ENCODE results near the gene DNAH17. TPM values are rescaled to one million over a fixed set of nuclear protein-coding genes. Genes with fewer than 3 reads are reported as not detected.

DNAH17 gene
- total RNA-seq, 3 donors from 2014 or later (not counting 1 experiment from before 2014, with no cell fraction given): 0.16 to 0.25 (median 0.24) TPM

- H3K9me3 Mint-ChIP-seq: peaks cover 0 to 3% of the 10 kb centered on the region in 2 donors
- H3K27me3 Mint-ChIP-seq (ENCODE audit: low read depth in 2 of 2): no peaks in the 10 kb centered on the region
- intact Hi-C loops (cut with micrococcal nuclease): no loop called here
- Histone ChIP-seq H3K4me3 (ENCODE audit: low read length) (no peak overlapping the region), H3K27me3 (ENCODE audit: control insufficient read depth, insufficient read depth, low read length) (no peaks in the 10 kb centered on the region), H3K9me3 (ENCODE audit: control insufficient read depth, insufficient read depth, low read length) (no peaks in the 10 kb centered on the region), H3K36me3 (ENCODE audit: control insufficient read depth, insufficient read depth, low read length) (peaks cover 9% of the 10 kb centered on the region), H3K4me1 (ENCODE audit: control insufficient read depth, insufficient read depth, low read length) (peaks cover 56% of the 10 kb centered on the region), H3K27ac (ENCODE audit: low read length) (no peak overlapping the region)
- no peak overlapping the region for H3K4me3 Mint-ChIP-seq
- ATAC-seq (peak in 2 of 3 donors; percentile 44 to 53), DNase-seq (no peak)
- H3K27ac Mint-ChIP-seq: peak overlapping the region in 1 of 2 donors; percentile 65
- whole genome bisulfite sequencing (ENCODE audit: insufficient coverage): 66% methylated on average over 15 of the region's 15 CpGs
- H3K4me1 Mint-ChIP-seq: peaks cover 30 to 53% of the 10 kb centered on the region in 2 donors
- no peaks in the 10 kb centered on the region for H3K36me3 Mint-ChIP-seq
- no peak for TF ChIP-seq CTCF (IDR thresholded peaks at IDR 0.05)
These were observed 186.8 kb downstream of the DNAH17 start for GRCh38 chr17:78390241-78391050.

GRCh38 chr17:78387977-78388941 lies 188.9 kb downstream of the DNAH17 start:
- peaks cover 48 to 64% of the 10 kb centered on the region in 2 donors for H3K4me1 Mint-ChIP-seq
- H3K9me3 Mint-ChIP-seq: peaks cover 0 to 3% of the 10 kb centered on the region in 2 donors
- Histone ChIP-seq H3K27ac (ENCODE audit: low read length) (peak overlapping the region; percentile 51), H3K9me3 (ENCODE audit: control insufficient read depth, insufficient read depth, low read length) (no peaks in the 10 kb centered on the region), H3K4me3 (ENCODE audit: low read length) (no peak overlapping the region), H3K36me3 (ENCODE audit: control insufficient read depth, insufficient read depth, low read length) (peaks cover under 1% of the 10 kb centered on the region), H3K4me1 (ENCODE audit: control insufficient read depth, insufficient read depth, low read length) (peaks cover 74% of the 10 kb centered on the region), H3K27me3 (ENCODE audit: control insufficient read depth, insufficient read depth, low read length) (no peaks in the 10 kb centered on the region)
- no peak for TF ChIP-seq CTCF (IDR thresholded peaks at IDR 0.05)
- DNase-seq (peak in 1 of 2 donors; percentile 33), ATAC-seq (peak; percentile 38 to 49 (median 47))
- intact Hi-C loops (cut with micrococcal nuclease): no loop called here
- H3K36me3 Mint-ChIP-seq: no peaks in the 10 kb centered on the region
- peak overlapping the region; percentile 27 to 74 for H3K27ac Mint-ChIP-seq
- no peaks in the 10 kb centered on the region for H3K27me3 Mint-ChIP-seq (ENCODE audit: low read depth in 2 of 2)
- 60% methylated on average over 9 of the region's 10 CpGs for WGBS (ENCODE audit: insufficient coverage)
- no peak overlapping the region for H3K4me3 Mint-ChIP-seq

- Histone ChIP-seq H3K9me3 (ENCODE audit: control insufficient read depth, insufficient read depth, low read length) (no peaks in the 10 kb centered on the region), H3K27me3 (ENCODE audit: control insufficient read depth, insufficient read depth, low read length) (no peaks in the 10 kb centered on the region), H3K4me3 (ENCODE audit: low read length) (no peak overlapping the region), H3K27ac (ENCODE audit: low read length) (peak overlapping the region; percentile 20), H3K4me1 (ENCODE audit: control insufficient read depth, insufficient read depth, low read length) (peaks cover 80% of the 10 kb centered on the region), H3K36me3 (ENCODE audit: control insufficient read depth, insufficient read depth, low read length) (no peaks in the 10 kb centered on the region)
- H3K9me3 Mint-ChIP-seq: peaks cover 0 to 3% of the 10 kb centered on the region in 2 donors
- DNase-seq: peak in 1 of 2 donors; percentile 31
- peaks cover 70 to 77% of the 10 kb centered on the region in 2 donors for H3K4me1 Mint-ChIP-seq
- intact Hi-C loops (cut with micrococcal nuclease): no loop called here
- TF ChIP-seq CTCF (IDR thresholded peaks at IDR 0.05): no peak
- no peaks in the 10 kb centered on the region for H3K36me3 Mint-ChIP-seq
- no peak for ATAC-seq
- H3K4me3 Mint-ChIP-seq: no peak overlapping the region
- peak overlapping the region; percentile 66 to 71 for H3K27ac Mint-ChIP-seq
- WGBS (ENCODE audit: insufficient coverage): 75% methylated on average over 22 of the region's 23 CpGs
- H3K27me3 Mint-ChIP-seq (ENCODE audit: low read depth in 2 of 2): no peaks in the 10 kb centered on the region
These were observed 192.6 kb downstream of the DNAH17 start for GRCh38 chr17:78384479-78385175.
